ENCODE results near the gene PFKP. TPM values are rescaled to one million over a fixed set of nuclear protein-coding genes. Genes with fewer than 3 reads are reported as not detected.

The PFKP gene
- total RNA-seq, 2 donors from 2014 or later = 58.0 to 82.3 TPM

DNA sequence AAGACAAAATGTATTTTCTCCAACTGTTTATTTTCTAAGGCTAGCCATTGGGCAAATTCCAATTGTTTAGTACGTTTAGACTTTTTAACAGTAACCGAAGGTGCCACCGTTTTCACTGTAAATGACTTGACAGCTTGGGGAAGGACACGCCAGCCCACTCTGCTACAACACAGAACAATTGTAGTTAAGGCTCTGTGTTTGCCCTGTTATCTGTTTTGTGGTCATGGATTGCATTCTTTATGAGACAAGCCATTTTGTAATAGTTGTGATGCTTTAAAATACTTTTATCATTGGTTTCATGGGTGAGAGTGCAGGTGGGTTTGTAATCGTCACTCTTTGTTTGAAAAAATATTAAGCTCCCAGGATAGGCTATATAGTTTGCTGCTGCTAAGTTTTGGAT lies 111.8 kb downstream of the PFKP start:
- 88 to 91% methylated on average over 2 to 5 of the region's 5 CpGs for WGBS, 2 experiments (ENCODE audit: insufficient coverage in 1 of 2, insufficient read length in 1 of 2)
- Histone ChIP-seq H3K9ac (ENCODE audit: extremely low read depth, low read length, poor library complexity, severe bottlenecking) (no peak overlapping the region), H3K27me3 (ENCODE audit: control insufficient read depth, insufficient read depth, low read length, poor library complexity, severe bottlenecking) (no peaks in the 10 kb centered on the region), H3K27ac (ENCODE audit: low read depth, low read length) (no peak overlapping the region), H3K9me3 (ENCODE audit: control insufficient read depth, low read length) (no peaks in the 10 kb centered on the region), H3K4me3 (ENCODE audit: low read length) (no peak overlapping the region), H3K36me3 (ENCODE audit: control insufficient read depth, insufficient read depth, low read length) (no peaks in the 10 kb centered on the region), H3K4me1 (ENCODE audit: control insufficient read depth, insufficient read depth, low read length) (no peaks in the 10 kb centered on the region)
- Mint-ChIP-seq H3K27me3 (ENCODE audit: insufficient read depth) (peaks cover 4% of the 10 kb centered on the region), H3K27ac (no peak overlapping the region), H3K9me3 (no peaks in the 10 kb centered on the region), H3K36me3 (ENCODE audit: low read depth) (no peaks in the 10 kb centered on the region), H3K4me1 (peaks cover 6% of the 10 kb centered on the region), H3K4me3 (no peak overlapping the region)
- TF ChIP-seq, protein P1, sequence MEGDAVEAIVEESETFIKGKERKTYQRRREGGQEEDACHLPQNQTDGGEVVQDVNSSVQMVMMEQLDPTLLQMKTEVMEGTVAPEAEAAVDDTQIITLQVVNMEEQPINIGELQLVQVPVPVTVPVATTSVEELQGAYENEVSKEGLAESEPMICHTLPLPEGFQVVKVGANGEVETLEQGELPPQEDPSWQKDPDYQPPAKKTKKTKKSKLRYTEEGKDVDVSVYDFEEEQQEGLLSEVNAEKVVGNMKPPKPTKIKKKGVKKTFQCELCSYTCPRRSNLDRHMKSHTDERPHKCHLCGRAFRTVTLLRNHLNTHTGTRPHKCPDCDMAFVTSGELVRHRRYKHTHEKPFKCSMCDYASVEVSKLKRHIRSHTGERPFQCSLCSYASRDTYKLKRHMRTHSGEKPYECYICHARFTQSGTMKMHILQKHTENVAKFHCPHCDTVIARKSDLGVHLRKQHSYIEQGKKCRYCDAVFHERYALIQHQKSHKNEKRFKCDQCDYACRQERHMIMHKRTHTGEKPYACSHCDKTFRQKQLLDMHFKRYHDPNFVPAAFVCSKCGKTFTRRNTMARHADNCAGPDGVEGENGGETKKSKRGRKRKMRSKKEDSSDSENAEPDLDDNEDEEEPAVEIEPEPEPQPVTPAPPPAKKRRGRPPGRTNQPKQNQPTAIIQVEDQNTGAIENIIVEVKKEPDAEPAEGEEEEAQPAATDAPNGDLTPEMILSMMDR (conservative IDR thresholded peaks at IDR 0.05) = no peak
- peak; percentile 3 for DNase-seq

DNA sequence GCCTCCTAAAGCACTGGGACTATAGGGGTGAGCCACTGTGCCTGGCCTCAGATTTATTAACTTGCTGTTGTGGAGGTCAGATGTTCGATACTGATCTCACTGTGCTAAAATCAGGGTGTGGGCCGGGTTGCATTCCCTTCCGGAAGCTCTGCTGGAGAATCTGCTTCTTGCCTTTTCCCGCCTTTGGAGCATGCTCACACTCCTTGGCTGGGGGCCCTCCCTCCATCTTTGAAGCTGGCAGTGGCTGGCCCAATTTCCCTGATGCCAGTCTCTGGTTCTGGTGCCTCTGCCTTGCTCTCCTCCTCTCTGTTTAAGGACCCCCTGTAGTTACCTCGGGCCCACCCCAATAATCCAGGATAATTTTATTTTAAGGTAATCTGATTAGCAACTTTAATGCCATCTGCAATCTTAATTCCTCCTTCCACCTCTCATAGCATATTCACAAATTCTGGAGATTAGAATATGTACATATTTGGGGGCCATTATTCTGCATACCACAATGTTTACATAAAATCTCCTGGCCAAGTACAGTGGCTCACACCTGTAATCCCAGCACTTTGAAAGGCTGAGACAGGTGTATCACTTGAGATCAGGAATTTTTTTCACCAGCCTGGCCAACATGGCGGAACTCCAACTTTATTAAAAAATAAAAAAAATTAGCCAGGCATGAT lies 113.1 kb downstream of the PFKP start:
- Histone ChIP-seq H3K27me3 (ENCODE audit: control insufficient read depth, insufficient read depth, low read length, poor library complexity, severe bottlenecking) (no peaks in the 10 kb centered on the region), H3K4me1 (ENCODE audit: control insufficient read depth, insufficient read depth, low read length) (no peaks in the 10 kb centered on the region), H3K27ac (ENCODE audit: low read depth, low read length) (no peak overlapping the region), H3K36me3 (ENCODE audit: control insufficient read depth, insufficient read depth, low read length) (no peaks in the 10 kb centered on the region), H3K9ac (ENCODE audit: extremely low read depth, low read length, poor library complexity, severe bottlenecking) (no peak overlapping the region), H3K9me3 (ENCODE audit: control insufficient read depth, low read length) (no peaks in the 10 kb centered on the region), H3K4me3 (ENCODE audit: low read length) (no peak overlapping the region)
- H3K4me1 Mint-ChIP-seq = peaks cover 6% of the 10 kb centered on the region
- peaks cover 4% of the 10 kb centered on the region for H3K9me3 Mint-ChIP-seq
- TF ChIP-seq, protein P1 (conservative IDR thresholded peaks at IDR 0.05) = no peak
- H3K27ac Mint-ChIP-seq = no peak overlapping the region
- DNase-seq = peak; percentile 55
- 92 to 96% methylated on average over 5 to 6 of the region's 6 CpGs for WGBS, 2 experiments (ENCODE audit: insufficient coverage in 1 of 2, insufficient read length in 1 of 2)
- H3K27me3 Mint-ChIP-seq (ENCODE audit: insufficient read depth) = peaks cover 5% of the 10 kb centered on the region
- no peaks in the 10 kb centered on the region for H3K36me3 Mint-ChIP-seq (ENCODE audit: low read depth)
- H3K4me3 Mint-ChIP-seq = no peak overlapping the region

DNA sequence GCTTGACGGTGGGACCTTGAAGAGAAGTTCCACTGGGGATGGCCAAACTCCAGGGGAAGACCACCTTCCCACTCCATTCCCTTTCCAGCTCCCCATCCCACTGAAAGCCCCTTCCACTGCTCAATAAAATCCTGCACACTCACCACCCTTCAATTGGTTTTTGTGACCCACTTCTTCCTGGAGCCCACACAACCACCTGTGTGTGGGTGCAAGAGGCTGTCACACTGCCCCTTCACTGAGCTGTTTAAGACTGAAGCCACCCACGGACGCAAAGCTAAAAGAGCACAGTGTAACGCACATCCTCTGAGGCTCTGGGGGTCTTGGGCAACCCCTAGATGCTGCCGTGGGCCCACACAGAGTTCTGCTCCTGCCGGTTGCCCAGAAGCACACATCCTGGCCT lies 118.0 kb downstream of the PFKP start:
- 93 to 94% methylated on average over 2 to 6 of the region's 6 CpGs for WGBS, 2 experiments (ENCODE audit: insufficient coverage in 1 of 2, insufficient read length in 1 of 2)
- TF ChIP-seq, protein P1 (conservative IDR thresholded peaks at IDR 0.05) = no peak

More for the DNA sequence above, 118.0 kb downstream of the PFKP start:
- Mint-ChIP-seq H3K27me3 (ENCODE audit: insufficient read depth) (peaks cover 6% of the 10 kb centered on the region), H3K9me3 (peaks cover 8% of the 10 kb centered on the region), H3K4me3 (no peak overlapping the region), H3K36me3 (ENCODE audit: low read depth) (no peaks in the 10 kb centered on the region), H3K27ac (no peak overlapping the region), H3K4me1 (peaks cover 9% of the 10 kb centered on the region)
- Histone ChIP-seq H3K9me3 (ENCODE audit: control insufficient read depth, low read length) (no peaks in the 10 kb centered on the region), H3K27me3 (ENCODE audit: control insufficient read depth, insufficient read depth, low read length, poor library complexity, severe bottlenecking) (no peaks in the 10 kb centered on the region), H3K4me3 (ENCODE audit: low read length) (no peak overlapping the region), H3K36me3 (ENCODE audit: control insufficient read depth, insufficient read depth, low read length) (no peaks in the 10 kb centered on the region), H3K9ac (ENCODE audit: extremely low read depth, low read length, poor library complexity, severe bottlenecking) (no peak overlapping the region), H3K27ac (ENCODE audit: low read depth, low read length) (no peak overlapping the region), H3K4me1 (ENCODE audit: control insufficient read depth, insufficient read depth, low read length) (no peaks in the 10 kb centered on the region)
- no peak for DNase-seq
